MCF 10A (cell line): ENCODE measurements around the gene WWOX. TPM values are rescaled to one million over a fixed set of nuclear protein-coding genes. Genes with fewer than 3 reads are reported as not detected.

ENCODE experiments used
- BruUV-seq: library from RNA; stranded (reverse); fragments of 400-500 nt; replicated peaks from 2 replicates; lab custom pipeline; 2021; lab: Mats Ljungman, UMichigan
- CTCF ChIA-PET: fragments of 300-600 bp; sonication (Branson Sonifier 250); formaldehyde crosslinking; extraction: SDS; loops from one replicate; lab custom pipeline; 2021; ENCODE audit warnings: antibody characterized with exemption, inconsistent platforms; lab: Yijun Ruan, JAX
- POLR2A ChIA-PET: fragments of 300-600, 350-650 bp; sonication (Branson Sonifier 250); formaldehyde crosslinking; extraction: SDS; loops from one replicate; lab custom pipeline; 2020; ENCODE audit warnings: antibody characterized with exemption, inconsistent platforms; lab: Yijun Ruan, JAX
- DNase-seq: peaks from one replicate; pipeline ENCODE4 v3.0.0-alpha.2; 2018; ENCODE audit not compliant: unreplicated experiment
- H3K27ac Mint-ChIP-seq: one replicate; pipeline ENCODE4 v1.8.0; 2022; ENCODE audit warnings: mild to moderate bottlenecking, low read depth, mixed read lengths; ENCODE audit not compliant: unreplicated experiment
- H3K27me3 Mint-ChIP-seq: one replicate; pipeline ENCODE4 v1.8.0; 2022; ENCODE audit warnings: mixed read lengths; ENCODE audit not compliant: insufficient read depth, unreplicated experiment
- H3K36me3 Mint-ChIP-seq: one replicate; pipeline ENCODE4 v1.8.0; 2022; ENCODE audit warnings: mild to moderate bottlenecking, moderate library complexity, mixed read lengths; ENCODE audit not compliant: insufficient read depth, unreplicated experiment
- H3K4me1 Mint-ChIP-seq: one replicate; pipeline ENCODE4 v1.8.0; 2022; ENCODE audit warnings: mixed read lengths; ENCODE audit not compliant: insufficient read depth, unreplicated experiment
- H3K4me3 Mint-ChIP-seq: one replicate; pipeline ENCODE4 v1.8.0; 2022; ENCODE audit warnings: mild to moderate bottlenecking, moderate library complexity, mixed read lengths; ENCODE audit not compliant: unreplicated experiment
- H3K9me3 Mint-ChIP-seq: one replicate; pipeline ENCODE4 v1.8.0; 2022; ENCODE audit warnings: mixed read lengths; ENCODE audit not compliant: unreplicated experiment
- intact Hi-C: fragments of 100-400 bp; cut with micrococcal nuclease; formaldehyde crosslinking; loops from 2 replicates; pipeline ENCODE4 v1.14.1; 2022
- total RNA-seq: library from RNA; stranded (reverse); gene quantifications from 2 replicates; pipeline ENCODE4 v1.2.3, GENCODE V29; 2022
- TF ChIP-seq, protein P1 (sequence below): fragments of 200-600 bp; IDR thresholded peaks from one replicate; pipeline ENCODE4 v1.8.0; 2022; ENCODE audit warnings: antibody characterized with exemption, mild to moderate bottlenecking; ENCODE audit not compliant: unreplicated experiment

Gene WWOX
- total RNA-seq, 1 experiment from 2014 or later = 18.1 TPM

DNA sequence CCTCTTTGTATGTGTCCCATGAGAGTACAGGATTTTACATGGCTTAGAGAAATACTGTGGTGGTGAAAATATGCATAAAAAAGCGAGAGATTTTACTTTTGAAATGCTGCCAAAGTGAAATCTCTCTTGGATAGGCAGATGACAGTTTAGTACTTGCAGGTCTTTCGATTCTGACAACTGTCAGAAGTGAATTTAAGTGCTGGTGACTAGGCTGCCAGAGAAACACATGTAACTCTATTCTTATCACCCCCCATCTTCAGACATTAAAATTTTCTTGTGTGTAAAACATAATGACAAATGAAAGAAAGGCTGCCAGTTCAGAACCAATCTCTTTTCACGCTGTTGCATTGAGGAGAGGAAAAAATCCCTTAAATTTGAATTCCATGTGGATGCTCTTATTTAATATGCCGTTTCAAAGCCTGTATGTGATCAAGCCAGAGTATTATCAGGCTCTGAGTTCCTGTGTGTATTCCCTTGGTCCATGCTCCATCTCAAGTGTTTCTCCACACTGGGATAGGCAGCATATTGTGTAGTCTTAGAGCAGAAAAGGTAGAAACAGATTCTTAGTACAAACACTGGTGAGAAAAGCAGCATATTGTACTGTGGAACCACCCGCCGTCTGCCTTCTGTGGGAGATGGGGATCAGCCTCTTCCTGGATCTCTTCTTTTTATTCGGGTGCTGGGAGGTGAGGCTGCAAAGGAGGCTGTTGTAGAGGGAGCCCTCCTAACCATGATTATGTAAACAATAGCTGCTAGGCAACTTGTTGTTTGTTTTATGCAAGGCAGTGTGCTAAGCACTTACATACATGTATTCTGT lies 291.3 kb downstream of the WWOX start:
- no TSS peak for BruUV-seq
- Mint-ChIP-seq H3K27ac (no peak overlapping the region), H3K36me3 (no peaks in the 10 kb centered on the region), H3K27me3 (no peaks in the 10 kb centered on the region), H3K4me3 (no peak overlapping the region), H3K9me3 (no peaks in the 10 kb centered on the region), H3K4me1 (no peaks in the 10 kb centered on the region)
- intact Hi-C loops = no loop called here
- DNase-seq = no peak
- POLR2A ChIA-PET = no interaction called here
- CTCF ChIA-PET = no interaction called here
- TF ChIP-seq, protein P1, sequence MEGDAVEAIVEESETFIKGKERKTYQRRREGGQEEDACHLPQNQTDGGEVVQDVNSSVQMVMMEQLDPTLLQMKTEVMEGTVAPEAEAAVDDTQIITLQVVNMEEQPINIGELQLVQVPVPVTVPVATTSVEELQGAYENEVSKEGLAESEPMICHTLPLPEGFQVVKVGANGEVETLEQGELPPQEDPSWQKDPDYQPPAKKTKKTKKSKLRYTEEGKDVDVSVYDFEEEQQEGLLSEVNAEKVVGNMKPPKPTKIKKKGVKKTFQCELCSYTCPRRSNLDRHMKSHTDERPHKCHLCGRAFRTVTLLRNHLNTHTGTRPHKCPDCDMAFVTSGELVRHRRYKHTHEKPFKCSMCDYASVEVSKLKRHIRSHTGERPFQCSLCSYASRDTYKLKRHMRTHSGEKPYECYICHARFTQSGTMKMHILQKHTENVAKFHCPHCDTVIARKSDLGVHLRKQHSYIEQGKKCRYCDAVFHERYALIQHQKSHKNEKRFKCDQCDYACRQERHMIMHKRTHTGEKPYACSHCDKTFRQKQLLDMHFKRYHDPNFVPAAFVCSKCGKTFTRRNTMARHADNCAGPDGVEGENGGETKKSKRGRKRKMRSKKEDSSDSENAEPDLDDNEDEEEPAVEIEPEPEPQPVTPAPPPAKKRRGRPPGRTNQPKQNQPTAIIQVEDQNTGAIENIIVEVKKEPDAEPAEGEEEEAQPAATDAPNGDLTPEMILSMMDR = no peak

DNA sequence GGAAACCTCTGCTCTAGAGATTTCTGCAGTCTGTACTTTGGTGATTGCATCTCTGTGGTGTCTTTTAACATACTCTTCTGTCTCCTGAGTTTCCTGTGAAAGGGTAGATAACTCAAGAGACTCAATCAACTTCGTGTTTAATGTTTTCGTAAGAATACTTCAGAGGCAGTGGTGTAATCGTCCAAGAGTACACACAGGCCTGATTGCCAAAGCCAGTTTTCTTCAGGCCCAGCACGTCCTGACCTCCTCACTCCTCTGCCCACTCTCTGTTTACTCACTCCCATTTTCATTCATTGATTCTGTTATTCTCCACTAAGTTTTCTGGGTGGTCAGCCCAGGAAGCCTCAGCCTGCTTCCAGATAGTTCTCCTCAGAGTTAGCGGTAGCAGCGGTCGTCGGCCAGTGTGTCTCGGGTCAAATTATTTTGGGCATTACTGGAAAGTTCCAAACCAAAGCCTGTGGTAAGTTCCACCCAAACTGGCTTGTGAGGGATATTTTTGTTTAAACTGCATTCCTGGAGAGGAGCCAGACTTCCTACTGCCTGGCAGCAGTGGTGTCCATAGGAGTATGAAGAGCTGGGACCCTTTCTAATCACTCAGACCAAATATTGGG lies 293.2 kb downstream of the WWOX start:
- intact Hi-C loops = no loop called here
- POLR2A ChIA-PET = no interaction called here
- CTCF ChIA-PET = interaction anchor here (0.7 to 0.8 kb wide), 2 partner anchors 44 to 48 kb away, joined by 3 to 5 read pairs; no protein-coding TSS in a partner anchor
- TF ChIP-seq, protein P1 = no peak
- Mint-ChIP-seq H3K36me3 (no peaks in the 10 kb centered on the region), H3K27me3 (no peaks in the 10 kb centered on the region), H3K4me3 (no peak overlapping the region), H3K27ac (no peak overlapping the region), H3K9me3 (no peaks in the 10 kb centered on the region), H3K4me1 (no peaks in the 10 kb centered on the region)
- BruUV-seq = no TSS peak
- no peak for DNase-seq

DNA sequence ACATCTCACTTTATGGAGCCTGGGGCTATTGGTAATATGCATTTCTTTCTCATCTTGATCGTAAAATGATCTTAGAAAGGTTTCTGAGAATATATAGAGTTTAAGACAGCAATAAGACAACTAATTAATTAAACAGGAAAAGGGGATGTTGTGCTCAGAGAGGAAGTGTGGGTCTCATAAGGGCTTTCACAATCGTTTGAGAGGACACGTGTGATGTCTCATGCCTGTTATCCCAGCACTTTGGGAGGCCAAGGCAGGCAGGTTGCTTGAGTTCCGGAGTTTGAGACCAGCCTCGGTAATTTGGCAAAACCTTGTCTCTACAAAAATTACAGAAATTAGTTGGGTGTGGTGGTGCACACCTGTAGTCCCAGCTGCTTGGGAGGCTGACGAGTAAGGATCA lies 295.6 kb downstream of the WWOX start:
- intact Hi-C loops = no loop called here
- H3K9me3 Mint-ChIP-seq = peaks cover 7% of the 10 kb centered on the region
- ChIA-PET CTCF (interaction anchor here (1.0 kb wide), 1 partner anchor 998 kb away, joined by 4 read pairs; no protein-coding TSS in a partner anchor), POLR2A (no interaction called here)
- H3K4me3 Mint-ChIP-seq = no peak overlapping the region
- H3K27ac Mint-ChIP-seq = no peak overlapping the region
- H3K4me1 Mint-ChIP-seq = no peaks in the 10 kb centered on the region
- no peaks in the 10 kb centered on the region for H3K36me3 Mint-ChIP-seq
- H3K27me3 Mint-ChIP-seq = no peaks in the 10 kb centered on the region
- no peak for DNase-seq
- TF ChIP-seq, protein P1 = no peak
- no TSS peak for BruUV-seq

GRCh38 chr16:78396046-78396445 lies 296.6 kb downstream of the WWOX start:
- no peaks in the 10 kb centered on the region for H3K36me3 Mint-ChIP-seq
- H3K27ac Mint-ChIP-seq = no peak overlapping the region
- intact Hi-C loops = no loop called here
- H3K4me3 Mint-ChIP-seq = no peak overlapping the region
- ChIA-PET POLR2A (interaction anchor here (0.6 to 0.7 kb wide), 2 partner anchors 8 to 168 kb away, joined by 3 read pairs; no protein-coding TSS in a partner anchor), CTCF (interaction anchor here (0.6 to 2.0 kb wide), 3 partner anchors 40 to 997 kb away, joined by 3 to 4 read pairs (median 4); no protein-coding TSS in a partner anchor)
- peak; percentile 1 for DNase-seq
- no peaks in the 10 kb centered on the region for H3K27me3 Mint-ChIP-seq
- peaks cover 7% of the 10 kb centered on the region for H3K9me3 Mint-ChIP-seq
- TF ChIP-seq, protein P1 = no peak
- BruUV-seq = no TSS peak
- no peaks in the 10 kb centered on the region for H3K4me1 Mint-ChIP-seq
